Uterus (tissue), 2 donors: ENCODE measurements around the gene SMAD6.

Experiments used
- POLR2A ChIP-seq, 2 donors: fragments of 450-650 bp; IDR thresholded peaks; one replicate each; pipeline ENCODE4 v1.6.1; 2016; ENCODE audit warnings: antibody characterized with exemption in 2 of 2, mild to moderate bottlenecking in 1 of 2, moderate library complexity in 1 of 2
- TF ChIP-seq, protein P1 (sequence below), 4 experiments: fragments of 200-600 bp in 2 of 4; fragments of 450-650 bp in 2 of 4; sonication (generic) in 2 of 4; IDR thresholded peaks; one replicate each; pipeline ENCODE4 v1.5.1; 2016 to 2019; ENCODE audit warnings: antibody characterized with exemption in 4 of 4, mild to moderate bottlenecking in 2 of 4, moderate library complexity in 1 of 4

DNA sequence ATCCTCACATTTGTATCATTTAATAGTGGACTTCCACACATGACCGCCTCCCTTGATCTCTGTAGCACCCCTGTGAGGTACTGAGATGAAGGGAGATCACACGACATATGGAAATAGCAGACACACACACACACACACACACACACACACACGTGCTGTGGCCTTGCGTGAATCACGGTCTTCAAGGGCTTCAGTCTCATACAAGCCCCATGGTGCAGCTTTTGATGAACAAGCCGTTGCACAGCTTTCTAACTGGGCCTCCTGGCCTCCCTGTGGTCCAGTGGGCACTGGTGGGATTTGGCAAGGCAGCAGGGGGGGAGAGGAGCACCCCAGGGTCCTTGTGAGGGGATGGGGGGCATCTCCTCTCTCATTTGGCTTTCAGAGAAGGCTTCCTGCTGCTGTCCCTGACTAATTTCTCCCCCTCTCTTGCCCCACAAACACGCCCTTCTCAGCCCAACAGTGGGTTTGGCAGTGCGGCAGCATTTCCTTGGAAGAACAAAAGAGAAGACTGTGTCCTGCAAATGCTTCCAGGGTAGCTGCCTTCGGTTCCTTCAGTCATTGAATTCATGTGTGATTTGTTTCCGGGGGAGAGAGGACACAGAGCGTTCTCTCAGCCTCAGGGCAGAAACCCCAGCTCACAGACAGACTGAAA is 98.7 kb downstream of the SMAD6 start:
- TF ChIP-seq POLR2A (IDR thresholded peaks at IDR 0.05) = no peak
- TF ChIP-seq, protein P1, sequence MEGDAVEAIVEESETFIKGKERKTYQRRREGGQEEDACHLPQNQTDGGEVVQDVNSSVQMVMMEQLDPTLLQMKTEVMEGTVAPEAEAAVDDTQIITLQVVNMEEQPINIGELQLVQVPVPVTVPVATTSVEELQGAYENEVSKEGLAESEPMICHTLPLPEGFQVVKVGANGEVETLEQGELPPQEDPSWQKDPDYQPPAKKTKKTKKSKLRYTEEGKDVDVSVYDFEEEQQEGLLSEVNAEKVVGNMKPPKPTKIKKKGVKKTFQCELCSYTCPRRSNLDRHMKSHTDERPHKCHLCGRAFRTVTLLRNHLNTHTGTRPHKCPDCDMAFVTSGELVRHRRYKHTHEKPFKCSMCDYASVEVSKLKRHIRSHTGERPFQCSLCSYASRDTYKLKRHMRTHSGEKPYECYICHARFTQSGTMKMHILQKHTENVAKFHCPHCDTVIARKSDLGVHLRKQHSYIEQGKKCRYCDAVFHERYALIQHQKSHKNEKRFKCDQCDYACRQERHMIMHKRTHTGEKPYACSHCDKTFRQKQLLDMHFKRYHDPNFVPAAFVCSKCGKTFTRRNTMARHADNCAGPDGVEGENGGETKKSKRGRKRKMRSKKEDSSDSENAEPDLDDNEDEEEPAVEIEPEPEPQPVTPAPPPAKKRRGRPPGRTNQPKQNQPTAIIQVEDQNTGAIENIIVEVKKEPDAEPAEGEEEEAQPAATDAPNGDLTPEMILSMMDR (IDR thresholded peaks at IDR 0.05) = no peak
